ENCODE measurements around the gene CASQ2. TPM values are rescaled to one million over a fixed set of nuclear protein-coding genes. Genes with fewer than 3 reads are reported as not detected.

CASQ2 gene
- total RNA-seq (2013; cell fraction: nucleolus; rRNA removed), result not detected in 2 replicates
- not detected in 2 replicates for total RNA-seq (2014; rRNA removed)
- not detected in 2 replicates for total RNA-seq (2014; rRNA removed; fragmentation: Illumina TruSeq; extraction: Trizol)
- not detected in 2 replicates for total RNA-seq (2021)
- polyA plus RNA-seq (2011; ENCODE audit: low read depth), result not detected
- polyA plus RNA-seq (2011; rRNA removed), result not detected in 2 replicates
- not detected in 2 replicates for polyA plus RNA-seq (2011; cell fraction: cytosol; rRNA removed)
- not detected in 2 replicates for polyA plus RNA-seq (2011; cell fraction: nucleus; rRNA removed)
- polyA plus RNA-seq (2012), result not detected in 2 replicates
- not detected in 2 replicates for polyA plus RNA-seq (2014; fragmentation: Illumina TruSeq; extraction: Trizol)
- not detected for polyA plus RNA-seq (2014; fragmentation: Nextera tagmentation; extraction: Ambion mirVana)
- polyA plus RNA-seq (2014; rRNA removed), result not detected in 2 replicates
- polyA plus RNA-seq (2016; fragmentation: Nextera tagmentation; extraction: Ambion mirVana), result not detected
- not detected in 2 replicates for polyA minus RNA-seq (2011; rRNA and poly(A)+ RNA removed)
- polyA minus RNA-seq (2011; cell fraction: cytosol; rRNA and poly(A)+ RNA removed), result not detected in 2 replicates
- not detected in 2 replicates for polyA minus RNA-seq (2011; cell fraction: nucleus; rRNA and poly(A)+ RNA removed)
- Bru-seq, nascent RNA, result not detected
- not detected for BruChase-seq, experiment 1, labeled RNA remaining after a 6-hour chase
- BruChase-seq, experiment 2, labeled RNA remaining after a 2-hour chase, result not detected
- long read RNA-seq, experiment 1, result 0 reads
- long read RNA-seq, experiment 2, result 0 reads

GRCh38 chr1:115768549-115768948, at the start of gene CASQ2:
CASQ2 (minus strand) TSS chr1:115768714; CDS start chr1:115768541, 173 bp downstream.
- no peaks in the 10 kb centered on the region for H4K20me1 ChIP-seq (ENCODE audit: control insufficient read depth, insufficient read depth)
- no TSS peak for BruUV-seq (replicated peaks)
- ChIA-PET POLR2A (no interaction called here), SMC1A (ENCODE audit: uncharacterized antibody, unreplicated experiment) (no interaction called here), CTCF (interaction anchor here (2.1 to 4.9 kb wide), 2 partner anchors 51 to 62 kb away, joined by 9 to 72 read pairs; no protein-coding TSS in a partner anchor), RAD21 (ENCODE audit: unreplicated experiment) (no interaction called here)
- intact Hi-C loops (cut with micrococcal nuclease; ENCODE audit: unreplicated experiment) (no loop called here), in situ Hi-C loops (cut with MboI) (no loop called here)
- no peak within 1 kb of the TSS for H3K4me3 ChIP-seq
- no peak within 1 kb of the TSS for H3K27ac ChIP-seq (ENCODE audit: control insufficient read depth, insufficient read depth)
- H2AFZ ChIP-seq (ENCODE audit: control insufficient read depth, low read depth, low read length), result no peak within 1 kb of the TSS
- ATAC-seq, result no peak
- DNase-seq (ENCODE audit: low read depth, low spot score), result no peak
- H3K79me2 ChIP-seq (ENCODE audit: control insufficient read depth, insufficient read depth, low read length), result no peaks in the 10 kb centered on the region
- no peak for TF ChIP-seq HCFC1 (IDR thresholded peaks at IDR 0.05; ENCODE audit: low read length)
- no peak for TF ChIP-seq BCL11A (IDR thresholded peaks at IDR 0.05; ENCODE audit: low read depth, low read length)
- TF ChIP-seq SMC3 (IDR thresholded peaks at IDR 0.05; ENCODE audit: borderline replicate concordance, low read length), result no peak
- TF ChIP-seq MEF2A (IDR thresholded peaks at IDR 0.05; ENCODE audit: insufficient read depth, low read depth, low read length), result no peak
- no peak for TF ChIP-seq ZNF384 (IDR thresholded peaks at IDR 0.05; ENCODE audit: borderline replicate concordance, low read depth, low read length)
- TF ChIP-seq RAD51 (IDR thresholded peaks at IDR 0.05), result no peak
- TF ChIP-seq, protein P1, sequence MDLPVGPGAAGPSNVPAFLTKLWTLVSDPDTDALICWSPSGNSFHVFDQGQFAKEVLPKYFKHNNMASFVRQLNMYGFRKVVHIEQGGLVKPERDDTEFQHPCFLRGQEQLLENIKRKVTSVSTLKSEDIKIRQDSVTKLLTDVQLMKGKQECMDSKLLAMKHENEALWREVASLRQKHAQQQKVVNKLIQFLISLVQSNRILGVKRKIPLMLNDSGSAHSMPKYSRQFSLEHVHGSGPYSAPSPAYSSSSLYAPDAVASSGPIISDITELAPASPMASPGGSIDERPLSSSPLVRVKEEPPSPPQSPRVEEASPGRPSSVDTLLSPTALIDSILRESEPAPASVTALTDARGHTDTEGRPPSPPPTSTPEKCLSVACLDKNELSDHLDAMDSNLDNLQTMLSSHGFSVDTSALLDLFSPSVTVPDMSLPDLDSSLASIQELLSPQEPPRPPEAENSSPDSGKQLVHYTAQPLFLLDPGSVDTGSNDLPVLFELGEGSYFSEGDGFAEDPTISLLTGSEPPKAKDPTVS (IDR thresholded peaks at IDR 0.05; ENCODE audit: low read depth, low read length), result no peak
- TF ChIP-seq TARDBP (IDR thresholded peaks at IDR 0.05; ENCODE audit: borderline replicate concordance), result no peak
- no peak for TF ChIP-seq CBFB (IDR thresholded peaks at IDR 0.05; ENCODE audit: low read depth)
- TF ChIP-seq RBBP5 (conservative IDR thresholded peaks at IDR 0.05), result no peak
- TF ChIP-seq, protein P2, sequence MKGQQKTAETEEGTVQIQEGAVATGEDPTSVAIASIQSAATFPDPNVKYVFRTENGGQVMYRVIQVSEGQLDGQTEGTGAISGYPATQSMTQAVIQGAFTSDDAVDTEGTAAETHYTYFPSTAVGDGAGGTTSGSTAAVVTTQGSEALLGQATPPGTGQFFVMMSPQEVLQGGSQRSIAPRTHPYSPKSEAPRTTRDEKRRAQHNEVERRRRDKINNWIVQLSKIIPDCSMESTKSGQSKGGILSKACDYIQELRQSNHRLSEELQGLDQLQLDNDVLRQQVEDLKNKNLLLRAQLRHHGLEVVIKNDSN (IDR thresholded peaks at IDR 0.05; ENCODE audit: borderline replicate concordance, extremely low read length, insufficient read depth, low read depth, low read length), result no peak
- no peak for TF ChIP-seq SP1 (IDR thresholded peaks at IDR 0.05; ENCODE audit: low read depth, low read length)
- H3K9me3 ChIP-seq (replicated peaks; ENCODE audit: control insufficient read depth, insufficient read depth, low read length), result no peaks in the 10 kb centered on the region
- 51% methylated on average over 8 of the region's 8 CpGs for WGBS (ENCODE audit: insufficient coverage, insufficient replicate concordance, low lambda C conversion rate, missing lambda C conversion rate)
- no peak for FAIRE-seq
- H3K4me2 ChIP-seq (ENCODE audit: control insufficient read depth, insufficient read depth), result no peak within 1 kb of the TSS
- no peaks in the 10 kb centered on the region for H3K4me1 ChIP-seq (ENCODE audit: control insufficient read depth, insufficient read depth, low read length)
- no peaks in the 10 kb centered on the region; a peak in 1 of 4 replicates for H3K27me3 ChIP-seq (replicated peaks in 1 of 2; ENCODE audit: control insufficient read depth in 2 of 2, insufficient read depth in 2 of 2, low read length in 1 of 2)
- H3K36me3 ChIP-seq (ENCODE audit: control insufficient read depth in 2 of 2, insufficient read depth in 2 of 2, low read length in 1 of 2), result no peaks in the 10 kb centered on the region
- H3K9ac ChIP-seq (ENCODE audit: control insufficient read depth, insufficient read depth, low read length), result no peak within 1 kb of the TSS
